GM13977 (cell line): Measurements from ENCODE around the gene PAXX.

Experiments used
- DNase-seq: peaks from one replicate; pipeline ENCODE4 v3.0.0; 2012; ENCODE audit warnings: low spot score
- CTCF ChIP-seq: IDR thresholded peaks from 2 replicates; pipeline ENCODE4 v1.5.1; 2012; ENCODE audit warnings: mild to moderate bottlenecking, control low read depth; ENCODE audit not compliant: insufficient read depth; ENCODE audit errors: extremely low read depth, missing control alignments
- in situ Hi-C: fragments of 300-500 bp; cut with MboI; formaldehyde crosslinking; loops from one replicate; pipeline ENCODE4 v1.12.0; 2022; ENCODE audit warnings: low sequenced_read_pairs, low pct_unique_long_range_greater_than_20kb, mixed read lengths, inconsistent platforms; ENCODE audit not compliant: unreplicated experiment

PAXX gene

DNA sequence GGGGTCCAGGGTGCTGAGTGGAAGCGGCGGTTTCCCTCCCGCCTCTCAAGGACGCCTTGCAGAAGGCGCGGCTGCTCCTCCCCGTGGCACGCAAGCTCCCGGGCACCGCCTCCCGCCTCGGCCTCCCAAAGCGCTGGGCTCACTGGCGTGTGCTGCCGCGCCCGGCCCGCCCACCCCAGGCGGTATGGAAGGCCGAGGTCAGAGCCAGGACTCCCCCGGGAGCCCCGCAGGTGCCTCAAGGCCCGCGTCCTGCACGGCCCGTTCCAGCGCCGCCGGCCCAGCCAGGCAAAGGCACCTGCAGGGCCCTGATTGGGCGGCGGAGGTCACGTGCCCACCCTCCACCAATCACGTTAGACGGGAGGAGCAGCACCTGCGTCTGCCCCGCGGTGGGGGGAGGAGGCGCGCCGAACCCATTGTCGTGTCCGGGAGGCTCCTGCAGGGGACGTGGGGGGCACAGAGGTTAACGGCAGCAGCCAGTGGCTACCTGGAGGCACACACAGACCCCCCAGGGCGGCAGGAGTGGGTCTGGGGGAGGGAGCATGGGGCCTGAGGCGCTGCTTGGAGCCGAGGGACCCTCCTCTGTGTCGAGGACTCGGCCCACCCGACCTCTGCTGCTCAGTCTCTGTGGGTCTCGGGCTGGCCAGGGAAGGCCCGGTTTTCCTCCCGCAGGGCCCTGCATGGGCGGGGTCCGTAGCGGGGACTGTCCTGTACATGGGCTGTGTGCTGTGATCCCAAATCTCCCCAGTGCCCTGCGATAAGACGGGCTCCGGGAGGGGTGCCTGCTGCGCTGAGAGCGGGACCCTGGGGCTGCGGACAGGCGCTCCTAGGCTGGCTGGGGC lies 42.2 kb upstream of the PAXX start:
- in situ Hi-C loops = no loop called here
- peak; percentile 21 for TF ChIP-seq CTCF
- DNase-seq = peak; percentile 100

GRCh38 chr9:136950656-136951276 lies 41.5 kb upstream of the PAXX start:
- in situ Hi-C loops = no loop called here
- DNase-seq = no peak
- TF ChIP-seq CTCF = no peak

DNA sequence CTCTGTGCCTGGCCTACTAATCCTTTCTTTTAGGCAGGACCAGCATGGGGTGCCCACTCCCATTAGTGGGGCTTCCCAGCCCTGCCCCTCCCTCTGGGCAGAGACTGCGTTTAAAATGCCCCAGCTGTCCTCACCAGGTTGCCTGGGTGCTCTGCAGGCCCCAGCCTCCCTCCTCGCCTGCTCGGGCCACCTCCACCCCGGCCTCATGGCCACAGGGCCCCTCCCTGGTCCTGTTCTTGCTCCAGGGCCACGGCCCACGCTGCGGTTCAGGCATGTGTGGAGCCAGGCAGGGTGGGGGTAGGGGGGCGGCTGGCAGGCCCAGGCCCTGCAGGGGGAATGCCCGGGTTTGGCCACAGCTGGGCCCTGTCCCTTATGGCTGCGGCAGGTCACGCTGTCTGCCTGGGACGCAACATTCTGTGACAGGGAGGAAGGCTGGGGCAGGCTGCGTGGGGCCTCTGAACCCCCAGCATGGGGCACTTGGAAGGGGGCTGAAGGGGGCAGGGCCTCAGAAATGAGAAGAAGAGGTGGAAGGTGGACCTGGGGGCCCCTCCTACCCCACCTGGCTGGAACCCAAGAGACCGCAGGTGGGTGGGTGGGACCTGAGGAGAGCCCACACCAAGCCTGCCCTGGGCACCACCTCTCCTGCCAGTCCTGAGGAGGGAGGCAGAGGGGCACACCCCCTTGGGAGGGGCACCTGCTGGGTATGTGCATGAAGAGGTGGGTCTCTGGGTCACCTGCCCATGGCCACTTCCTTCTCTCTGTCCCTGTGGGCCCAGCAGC lies 40.5 kb upstream of the PAXX start, which contains the start of gene LCN12:
Gene LCN12 (plus strand): TSS at position 733 of the 780 bp plus-strand sequence. CDS start 55 bp downstream, outside the sequence.
- in situ Hi-C loops = no loop called here
- TF ChIP-seq CTCF = no peak
- no peak for DNase-seq

DNA sequence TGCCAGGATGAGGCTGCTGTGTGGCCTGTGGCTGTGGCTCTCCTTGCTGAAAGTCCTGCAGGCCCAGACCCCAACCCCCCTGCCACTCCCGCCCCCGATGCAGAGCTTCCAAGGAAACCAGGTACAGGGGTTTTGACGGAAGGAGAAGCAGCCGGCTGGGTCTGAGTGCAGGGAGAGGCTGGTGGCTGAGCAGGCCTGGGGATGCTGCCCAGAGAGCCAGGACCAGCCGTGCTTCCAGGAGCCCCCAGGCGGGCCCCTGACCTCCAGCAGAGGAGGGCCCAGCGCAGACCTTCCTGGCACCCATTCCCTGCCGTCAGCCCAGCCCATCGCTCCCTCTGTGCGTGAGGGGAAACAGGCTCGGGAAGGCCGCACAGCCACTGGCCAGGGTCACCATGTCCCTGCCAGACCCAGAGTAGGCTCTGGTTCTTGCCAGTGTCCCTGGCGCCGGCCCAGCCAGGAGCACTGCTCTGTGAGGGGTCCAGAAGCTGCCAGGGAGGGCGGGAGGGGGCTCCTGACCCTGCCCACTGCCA lies 39.8 kb upstream of the PAXX start:
- DNase-seq = no peak
- in situ Hi-C loops = no loop called here
- no peak for TF ChIP-seq CTCF

DNA sequence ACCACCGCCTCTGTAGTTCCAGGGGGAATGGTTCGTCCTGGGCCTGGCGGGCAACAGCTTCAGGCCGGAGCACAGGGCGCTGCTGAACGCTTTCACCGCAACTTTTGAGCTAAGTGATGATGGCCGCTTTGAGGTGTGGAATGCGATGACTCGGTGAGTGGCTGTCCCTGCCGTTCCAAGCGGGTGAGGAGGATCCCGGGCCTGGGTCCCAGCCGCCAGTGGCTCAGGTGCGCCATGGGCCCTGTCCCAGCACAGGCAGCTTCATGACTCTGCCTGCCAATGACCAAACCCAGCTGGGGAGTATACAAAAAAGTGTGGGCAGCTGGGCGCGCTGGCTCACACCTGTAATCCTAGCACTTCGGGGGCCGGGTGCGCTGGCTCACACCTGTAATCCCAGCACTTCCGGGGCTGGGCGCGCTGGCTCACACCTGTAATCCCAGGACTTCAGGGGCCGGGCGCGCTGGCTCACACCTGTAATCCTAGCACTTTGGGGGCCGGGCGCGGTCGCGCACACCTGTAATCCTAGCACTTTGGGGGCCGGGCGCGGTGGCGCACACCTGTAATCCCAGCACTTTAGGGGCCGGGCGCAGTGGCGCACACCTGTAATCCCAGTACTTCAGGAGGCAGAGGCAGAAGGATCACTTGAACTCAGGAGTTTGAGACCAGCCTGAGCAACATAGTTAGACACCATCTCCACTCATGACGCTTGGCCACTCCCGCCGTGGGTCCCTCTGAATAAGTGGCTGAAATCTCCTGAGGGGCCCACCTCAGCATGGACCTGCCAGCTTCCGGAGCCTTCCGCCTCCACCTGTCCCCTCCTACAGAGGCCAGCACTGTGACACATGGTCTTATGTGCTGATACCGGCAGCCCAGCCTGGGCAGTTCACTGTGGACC lies 39.1 kb upstream of the PAXX start:
- TF ChIP-seq CTCF = no peak
- DNase-seq = no peak
- in situ Hi-C loops = no loop called here
